ENCODE results near the gene CGREF1. TPM values are rescaled to one million over a fixed set of nuclear protein-coding genes. Genes with fewer than 3 reads are reported as not detected.
A peak's percentile ranks its signal among the peaks of the same experiment; 100 is the strongest.
"Not testable (repeated sequence)": the region's sequence is repeated elsewhere in the genome, so short reads cannot be mapped to it uniquely, and the experiment has no call there.

Gene CGREF1
- total RNA-seq, 1 donor from 2014 or later, result 15.1 TPM

GRCh38 chr2:27130396-27130795, 11.5 kb upstream of the CGREF1 start:
- no peak overlapping the region for H3K27ac Mint-ChIP-seq
- intact Hi-C loops (cut with micrococcal nuclease), result no loop called here
- H3K4me3 Mint-ChIP-seq, result no peak overlapping the region
- H3K36me3 Mint-ChIP-seq (ENCODE audit: low read depth), result peaks cover 42% of the 10 kb centered on the region
- H3K27me3 Mint-ChIP-seq, result no peaks in the 10 kb centered on the region
- DNase-seq, result no peak
- no peaks in the 10 kb centered on the region for H3K9me3 Mint-ChIP-seq
- peaks cover 14% of the 10 kb centered on the region for H3K4me1 Mint-ChIP-seq

- peaks cover 41% of the 10 kb centered on the region for H3K36me3 Mint-ChIP-seq (ENCODE audit: low read depth)
- intact Hi-C loops (cut with micrococcal nuclease), result no loop called here
- peaks cover 13% of the 10 kb centered on the region for H3K4me1 Mint-ChIP-seq
- no peak overlapping the region for H3K27ac Mint-ChIP-seq
- no peak for DNase-seq
- no peaks in the 10 kb centered on the region for H3K9me3 Mint-ChIP-seq
- H3K4me3 Mint-ChIP-seq, result no peak overlapping the region
- no peaks in the 10 kb centered on the region for H3K27me3 Mint-ChIP-seq
Measured at GRCh38 chr2:27128668-27129571, 10.0 kb upstream of the CGREF1 start.

GRCh38 chr2:27127883-27128667, 9.1 kb upstream of the CGREF1 start:
- no peak for DNase-seq
- no peak overlapping the region for H3K27ac Mint-ChIP-seq
- H3K4me3 Mint-ChIP-seq, result no peak overlapping the region
- H3K36me3 Mint-ChIP-seq (ENCODE audit: low read depth), result peaks cover 34% of the 10 kb centered on the region
- peaks cover 1% of the 10 kb centered on the region for H3K27me3 Mint-ChIP-seq
- no peaks in the 10 kb centered on the region for H3K9me3 Mint-ChIP-seq
- intact Hi-C loops (cut with micrococcal nuclease), result no loop called here
- H3K4me1 Mint-ChIP-seq, result peaks cover 11% of the 10 kb centered on the region

GRCh38 chr2:27126252-27126710, 7.4 kb upstream of the CGREF1 start:
- H3K4me1 Mint-ChIP-seq, result peaks cover 9% of the 10 kb centered on the region
- H3K27ac Mint-ChIP-seq, result no peak overlapping the region
- intact Hi-C loops (cut with micrococcal nuclease), result no loop called here
- peaks cover 21% of the 10 kb centered on the region for H3K36me3 Mint-ChIP-seq (ENCODE audit: low read depth)
- no peak overlapping the region for H3K4me3 Mint-ChIP-seq
- peaks cover 17% of the 10 kb centered on the region for H3K27me3 Mint-ChIP-seq
- no peaks in the 10 kb centered on the region for H3K9me3 Mint-ChIP-seq
- no peak for DNase-seq

GRCh38 chr2:27125104-27125503, 6.2 kb upstream of the CGREF1 start:
- Mint-ChIP-seq H3K9me3 (no peaks in the 10 kb centered on the region), H3K4me1 (peaks cover 9% of the 10 kb centered on the region), H3K36me3 (ENCODE audit: low read depth) (peaks cover 10% of the 10 kb centered on the region), H3K27ac (no peak overlapping the region), H3K27me3 (peaks cover 24% of the 10 kb centered on the region), H3K4me3 (no peak overlapping the region)
- no peak for DNase-seq
- intact Hi-C loops (cut with micrococcal nuclease), result no loop called here

- peak; percentile 93 for DNase-seq
- H3K27me3 Mint-ChIP-seq, result peaks cover 34% of the 10 kb centered on the region
- peak within 1 kb of the TSS; percentile 90 for H3K4me3 Mint-ChIP-seq
- intact Hi-C loops (cut with micrococcal nuclease), result loop anchor here (1.0 to 5.0 kb wide), 2 partner anchors 11 to 71 kb away; partner anchors contain the start of genes AGBL5 and PREB
- H3K36me3 Mint-ChIP-seq (ENCODE audit: low read depth), result no peaks in the 10 kb centered on the region
- peaks cover 16% of the 10 kb centered on the region for H3K4me1 Mint-ChIP-seq
- peak within 1 kb of the TSS; percentile 45 for H3K27ac Mint-ChIP-seq
- no peaks in the 10 kb centered on the region for H3K9me3 Mint-ChIP-seq
Measured at GRCh38 chr2:27123302-27124150, 4.6 kb upstream of the CGREF1 start, which contains the start of gene ABHD1. Gene ABHD1, plus strand, starts transcription at chr2:27123815. Its CDS starts 134 bp downstream, at chr2:27123949.

- intact Hi-C loops (cut with micrococcal nuclease), result loop anchor here (1.0 to 5.0 kb wide), 2 partner anchors 12 to 70 kb away; partner anchors contain the start of genes AGBL5 and PREB
- peak overlapping the region; percentile 90 for H3K4me3 Mint-ChIP-seq
- H3K27me3 Mint-ChIP-seq, result peaks cover 40% of the 10 kb centered on the region
- H3K27ac Mint-ChIP-seq, result no peak overlapping the region
- H3K4me1 Mint-ChIP-seq, result peaks cover 16% of the 10 kb centered on the region
- DNase-seq, result no peak
- no peaks in the 10 kb centered on the region for H3K36me3 Mint-ChIP-seq (ENCODE audit: low read depth)
- H3K9me3 Mint-ChIP-seq, result no peaks in the 10 kb centered on the region
Measured at GRCh38 chr2:27122791-27123190, 3.9 kb upstream of the CGREF1 start.

GRCh38 chr2:27121906-27122305, 3.0 kb upstream of the CGREF1 start:
- Mint-ChIP-seq H3K27me3 (peaks cover 43% of the 10 kb centered on the region), H3K9me3 (no peaks in the 10 kb centered on the region), H3K36me3 (ENCODE audit: low read depth) (no peaks in the 10 kb centered on the region), H3K4me3 (no peak overlapping the region), H3K4me1 (peaks cover 16% of the 10 kb centered on the region), H3K27ac (no peak overlapping the region)
- no peak for DNase-seq
- intact Hi-C loops (cut with micrococcal nuclease), result loop anchor here (5.0 kb wide), 1 partner anchor 70 kb away; the partner anchor contains the start of gene AGBL5

- H3K9me3 Mint-ChIP-seq; H3K36me3 Mint-ChIP-seq (ENCODE audit: low read depth); intact Hi-C loops (cut with micrococcal nuclease); DNase-seq: not testable (repeated sequence)
- Mint-ChIP-seq H3K4me1 (peaks cover 16% of the 10 kb centered on the region), H3K4me3 (peak overlapping the region; percentile 82), H3K27ac (peak overlapping the region; percentile 13), H3K27me3 (peaks cover 48% of the 10 kb centered on the region)
Measured at GRCh38 chr2:27119330-27119670, 372 bp upstream of the CGREF1 start.

- no peaks in the 10 kb centered on the region for H3K36me3 Mint-ChIP-seq (ENCODE audit: low read depth)
- no peaks in the 10 kb centered on the region for H3K9me3 Mint-ChIP-seq
- no peak for DNase-seq
- peak overlapping the region; percentile 73 for H3K4me3 Mint-ChIP-seq
- H3K27me3 Mint-ChIP-seq, result peaks cover 48% of the 10 kb centered on the region
- intact Hi-C loops (cut with micrococcal nuclease), result no loop called here
- peaks cover 9% of the 10 kb centered on the region for H3K4me1 Mint-ChIP-seq
- H3K27ac Mint-ChIP-seq, result no peak overlapping the region
Measured at GRCh38 chr2:27117995-27118524, 868 bp downstream of the CGREF1 start.

- Mint-ChIP-seq H3K4me3 (no peak overlapping the region), H3K36me3 (ENCODE audit: low read depth) (no peaks in the 10 kb centered on the region), H3K9me3 (no peaks in the 10 kb centered on the region), H3K4me1 (peaks cover 9% of the 10 kb centered on the region), H3K27me3 (peaks cover 30% of the 10 kb centered on the region), H3K27ac (no peak overlapping the region)
- no peak for DNase-seq
- intact Hi-C loops (cut with micrococcal nuclease), result no loop called here
Measured at GRCh38 chr2:27115519-27115918, 3.4 kb downstream of the CGREF1 start.

- peaks cover 11% of the 10 kb centered on the region for H3K27me3 Mint-ChIP-seq
- H3K36me3 Mint-ChIP-seq (ENCODE audit: low read depth); H3K27ac Mint-ChIP-seq; H3K9me3 Mint-ChIP-seq; intact Hi-C loops (cut with micrococcal nuclease); DNase-seq; H3K4me1 Mint-ChIP-seq; H3K4me3 Mint-ChIP-seq: not testable (repeated sequence)
Measured at GRCh38 chr2:27111392-27112078, 7.4 kb downstream of the CGREF1 start.
